Right lobe of liver (tissue), 6 donors: Measurements from ENCODE around the gene LEP. TPM values are rescaled to one million over a fixed set of nuclear protein-coding genes. Genes with fewer than 3 reads are reported as not detected.

Experiments
- ATAC-seq, 4 donors: fragments of 200-7000 bp; cut with Tn5 transposase; one replicate each; pipeline ENCODE4 v1.9.1; 2020; ENCODE audit warnings: mild to moderate bottlenecking in 4 of 4, moderate library complexity in 4 of 4
- DNase-seq, 3 donors: peaks; one replicate each; pipeline ENCODE4 v3.0.0-alpha.2; 2020
- H3K27ac ChIP-seq, 3 donors: fragments of 200-600 bp; one replicate each; pipeline ENCODE4 v1.8.0; 2022
- H3K27me3 ChIP-seq, 2 donors: fragments of 200-600 bp; one replicate each; pipeline ENCODE4 v1.8.0; 2022
- H3K36me3 ChIP-seq, 4 donors: fragments of 200-600 bp; sonication (generic) in 1 of 4; one replicate each; pipeline versions ENCODE4 v1.5.1 to v1.8.0; 2017 to 2022; ENCODE audit warnings: control low read depth in 1 of 4
- H3K4me1 ChIP-seq, 4 donors: fragments of 200-600 bp; sonication (generic) in 1 of 4; one replicate each; pipeline versions ENCODE4 v1.5.1 to v1.8.0; 2017 to 2022; ENCODE audit warnings: control low read depth in 1 of 4
- H3K4me3 ChIP-seq, 3 donors: fragments of 200-600 bp; one replicate each; pipeline ENCODE4 v1.8.0; 2022
- H3K9me3 ChIP-seq, 4 donors: fragments of 200-600 bp; sonication (generic) in 1 of 4; one replicate each; pipeline versions ENCODE4 v1.5.1 to v1.8.0; 2017 to 2022; ENCODE audit warnings: control low read depth in 1 of 4
- CTCF ChIP-seq, 4 donors: fragments of 200-600 bp in 3 of 4; fragments of 450-650 bp in 1 of 4; IDR thresholded peaks; one replicate each; pipeline versions ENCODE4 v1.5.1 to v1.8.0; 2016 to 2022; ENCODE audit warnings: antibody characterized with exemption in 4 of 4, mild to moderate bottlenecking in 2 of 4
- POLR2A ChIP-seq: fragments of 450-650 bp; IDR thresholded peaks from one replicate; pipeline ENCODE4 v1.6.1; 2017; ENCODE audit warnings: antibody characterized with exemption, mild to moderate bottlenecking
- WGBS: methylation state at CpG from one replicate; pipeline ENCODE4 v1.1.6; 2018; ENCODE audit warnings: low coverage, low lambda C conversion rate; ENCODE audit not compliant: insufficient coverage; ENCODE audit errors: missing lambda C conversion rate; 5-methylcytosine and 5-hydroxymethylcytosine counted together
- intact Hi-C, 2 donors: fragments of 100-400 bp; cut with DNase I; formaldehyde crosslinking; loops; one replicate each; pipeline versions ENCODE4 v1.11.2 to v1.14.1; 2022
- total RNA-seq, 6 experiments: library from RNA; depleted of rRNA in 2 of 6; stranded (reverse); fragments of >200 nt in 2 of 6; fragmentation: NEBNext Ultra II Directional in 3 of 6; extraction: Animal tissue kit (Norgen Biotek cat#: 25700) in 3 of 6; gene quantifications; one replicate each; pipeline versions ENCODE4 v1.1.0 to v1.2.4, GENCODE V29; 2016 to 2023
- donor health status: DM: no; HTN: yes; CAD: no.
- donor health status: DM: no; HTN: no; CAD: no.
- donor health status: DM: no; HTN: no; CAD: no.
- donor health status: DM: no; HTN: yes; CAD: no.
- donor health status: DM: no; HTN: yes; CAD: no.

LEP gene
- total RNA-seq, 6 experiments from 2014 or later = not detected

- ATAC-seq = no peak
- Histone ChIP-seq H3K4me3 (no peak overlapping the region), H3K36me3 (no peaks in the 10 kb centered on the region), H3K9me3 (no peaks in the 10 kb centered on the region), H3K27ac (no peak overlapping the region), H3K27me3 (peaks cover 0 to 11% of the 10 kb centered on the region in 2 donors), H3K4me1 (no peaks in the 10 kb centered on the region)
- no peak for DNase-seq
- TF ChIP-seq CTCF (IDR thresholded peaks at IDR 0.05) (no peak), POLR2A (no peak)
- intact Hi-C loops = no loop called here
- 42% methylated on average over 4 of the region's 7 CpGs for WGBS
Measured at GRCh38 chr7:128243273-128243672, 2.2 kb downstream of the LEP start.

- peaks cover 0 to 11% of the 10 kb centered on the region in 2 donors for H3K27me3 ChIP-seq
- H3K36me3 ChIP-seq = no peaks in the 10 kb centered on the region
- H3K4me1 ChIP-seq = no peaks in the 10 kb centered on the region
- intact Hi-C loops = no loop called here
- 67% methylated on average over 1 of the region's 3 CpGs for WGBS
- H3K4me3 ChIP-seq = no peak overlapping the region
- ATAC-seq = no peak
- no peaks in the 10 kb centered on the region for H3K9me3 ChIP-seq
- TF ChIP-seq POLR2A (no peak), CTCF (IDR thresholded peaks at IDR 0.05) (no peak)
- DNase-seq = no peak
- H3K27ac ChIP-seq = no peak overlapping the region
Measured at GRCh38 chr7:128244861-128245260, 3.8 kb downstream of the LEP start.

- 63% methylated on average over 2 of the region's 5 CpGs for WGBS
Measured at GRCh38 chr7:128247108-128247507, 6.0 kb downstream of the LEP start.

GRCh38 chr7:128247640-128248194 is 6.6 kb downstream of the LEP start:
- intact Hi-C loops = no loop called here
- ATAC-seq (no peak), DNase-seq (no peak)
- Histone ChIP-seq H3K36me3 (no peaks in the 10 kb centered on the region), H3K27ac (no peak overlapping the region), H3K9me3 (no peaks in the 10 kb centered on the region), H3K4me3 (no peak overlapping the region), H3K27me3 (no peaks in the 10 kb centered on the region), H3K4me1 (no peaks in the 10 kb centered on the region)
- TF ChIP-seq CTCF (IDR thresholded peaks at IDR 0.05) = no peak
- no peak for TF ChIP-seq POLR2A
- WGBS = 65% methylated on average over 6 of the region's 7 CpGs

More at GRCh38 chr7:128247108-128247507, 6.0 kb downstream of the LEP start:
- intact Hi-C loops = no loop called here
- Histone ChIP-seq H3K4me3 (no peak overlapping the region), H3K4me1 (no peaks in the 10 kb centered on the region), H3K27ac (no peak overlapping the region), H3K36me3 (no peaks in the 10 kb centered on the region), H3K27me3 (no peaks in the 10 kb centered on the region), H3K9me3 (no peaks in the 10 kb centered on the region)
- TF ChIP-seq POLR2A (no peak), CTCF (IDR thresholded peaks at IDR 0.05) (no peak)
- ATAC-seq = no peak
- no peak for DNase-seq

GRCh38 chr7:128251337-128251736 is 10.3 kb downstream of the LEP start:
- DNase-seq (no peak), ATAC-seq (no peak)
- Histone ChIP-seq H3K4me3 (no peak overlapping the region), H3K36me3 (no peaks in the 10 kb centered on the region), H3K4me1 (no peaks in the 10 kb centered on the region), H3K9me3 (no peaks in the 10 kb centered on the region), H3K27me3 (no peaks in the 10 kb centered on the region), H3K27ac (no peak overlapping the region)
- WGBS = 59% methylated on average over 4 of the region's 4 CpGs
- TF ChIP-seq POLR2A = no peak
- TF ChIP-seq CTCF (IDR thresholded peaks at IDR 0.05) = no peak
- intact Hi-C loops = no loop called here
